DMS53 (cell line): Measurements from ENCODE around the gene CAPZA2.
"Not testable (repeated sequence)": the region's sequence is repeated elsewhere in the genome, so short reads cannot be mapped to it uniquely, and the experiment has no call there.

Experiments
- DNase-seq: peaks from one replicate; lab custom pipeline; 2025; lab: John Stamatoyannopoulos, UW

The CAPZA2 gene

DNA sequence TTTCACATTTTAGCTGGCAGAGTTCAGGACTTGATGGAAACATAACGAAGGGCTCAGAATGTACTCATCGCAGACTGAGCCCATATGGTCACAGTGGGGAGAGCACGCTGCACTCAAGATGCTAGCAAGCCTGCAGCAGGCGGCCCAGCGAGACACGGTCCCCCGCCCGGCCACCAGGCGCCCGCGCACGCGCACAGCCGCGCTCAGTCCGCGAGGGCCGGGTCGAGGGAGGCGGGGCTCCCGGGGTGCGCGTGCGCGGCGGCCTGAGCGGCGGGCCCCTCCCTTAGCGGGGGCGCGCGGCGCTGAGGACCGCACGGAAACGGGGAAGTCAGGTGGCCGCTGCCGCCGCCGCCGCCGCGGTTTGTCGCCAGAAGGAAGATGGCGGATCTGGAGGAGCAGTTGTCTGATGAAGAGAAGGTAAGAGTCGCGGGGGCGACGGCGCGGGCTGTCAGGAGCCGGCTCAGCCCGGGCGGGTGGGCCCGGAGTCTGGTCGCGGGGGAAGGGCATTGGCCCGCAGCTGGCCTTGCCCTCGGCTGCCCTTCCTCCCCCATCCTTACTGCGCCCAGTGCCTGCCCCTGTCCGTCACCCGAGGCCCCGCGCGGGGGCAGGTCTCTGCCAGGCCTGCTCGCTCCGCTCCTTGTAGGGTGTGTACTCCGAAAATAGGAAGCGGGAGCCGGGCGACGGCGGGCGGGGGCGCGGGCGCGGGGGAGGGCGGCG is at the start of gene CAPZA2:
Gene CAPZA2 (plus strand): TSS at position 354 of the 717 bp plus-strand sequence. CDS start 25 bp downstream, at position 379.
- DNase-seq = peak; percentile 98

GRCh38 chr7:116812860-116813259 is 49.5 kb upstream of the CAPZA2 start:
- no peak for DNase-seq

- DNase-seq = not testable (repeated sequence)
Measured at GRCh38 chr7:116813371-116813770, 49.0 kb upstream of the CAPZA2 start.

DNA sequence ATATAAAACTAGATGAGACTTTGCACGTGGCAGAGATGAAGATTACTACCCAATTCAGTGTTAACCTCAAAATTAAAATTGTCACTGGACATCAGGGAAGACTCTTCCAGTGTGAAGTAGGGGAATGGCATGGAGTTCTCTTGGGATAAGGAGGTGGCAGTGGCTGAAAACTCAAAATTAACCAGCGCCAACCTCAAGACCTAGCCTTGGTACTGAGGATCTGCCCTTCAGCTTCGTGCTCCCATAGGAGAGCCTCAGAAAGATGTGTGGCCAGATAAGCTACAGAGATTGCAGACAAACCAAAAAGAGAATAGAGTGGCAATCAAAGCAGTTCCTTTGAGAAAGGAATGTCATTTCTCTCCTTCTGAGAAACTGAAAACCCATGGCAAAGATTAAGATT is 47.3 kb upstream of the CAPZA2 start:
- no peak for DNase-seq

- DNase-seq = no peak
Measured at GRCh38 chr7:116820149-116820548, 42.2 kb upstream of the CAPZA2 start.

- not testable (repeated sequence) for DNase-seq
Measured at GRCh38 chr7:116821647-116822046, 40.7 kb upstream of the CAPZA2 start.

GRCh38 chr7:116824449-116824848 is 37.9 kb upstream of the CAPZA2 start:
- DNase-seq = no peak

DNA sequence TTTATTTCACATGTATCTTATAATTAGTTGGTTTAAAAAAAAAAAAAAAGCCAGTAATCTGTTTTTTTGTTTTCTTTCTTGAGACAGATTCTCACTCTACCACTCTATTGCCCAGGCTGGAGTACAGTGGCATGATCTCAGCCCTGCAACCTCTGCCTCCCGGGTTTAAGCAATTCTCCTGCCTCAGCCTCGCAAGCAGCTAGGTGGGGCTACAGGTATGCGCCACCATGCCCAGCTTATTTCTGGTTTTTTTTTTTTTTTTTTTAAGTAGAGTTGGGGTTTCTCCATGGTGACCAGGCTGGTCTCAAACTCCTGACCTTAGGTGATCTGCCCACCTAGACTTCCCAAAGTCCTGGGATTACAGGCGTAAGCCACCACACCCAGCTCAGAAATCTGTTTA is 34.1 kb upstream of the CAPZA2 start:
- DNase-seq = peak; percentile 9

- no peak for DNase-seq
Measured at GRCh38 chr7:116829041-116829440, 33.3 kb upstream of the CAPZA2 start.

GRCh38 chr7:116829493-116829892 is 32.9 kb upstream of the CAPZA2 start:
- DNase-seq = no peak

GRCh38 chr7:116832692-116833091 is 29.7 kb upstream of the CAPZA2 start:
- DNase-seq = no peak

- DNase-seq = no peak
Measured at GRCh38 chr7:116834815-116835504, 27.4 kb upstream of the CAPZA2 start.

- DNase-seq = no peak
Measured at GRCh38 chr7:116836048-116836447, 26.3 kb upstream of the CAPZA2 start.

DNA sequence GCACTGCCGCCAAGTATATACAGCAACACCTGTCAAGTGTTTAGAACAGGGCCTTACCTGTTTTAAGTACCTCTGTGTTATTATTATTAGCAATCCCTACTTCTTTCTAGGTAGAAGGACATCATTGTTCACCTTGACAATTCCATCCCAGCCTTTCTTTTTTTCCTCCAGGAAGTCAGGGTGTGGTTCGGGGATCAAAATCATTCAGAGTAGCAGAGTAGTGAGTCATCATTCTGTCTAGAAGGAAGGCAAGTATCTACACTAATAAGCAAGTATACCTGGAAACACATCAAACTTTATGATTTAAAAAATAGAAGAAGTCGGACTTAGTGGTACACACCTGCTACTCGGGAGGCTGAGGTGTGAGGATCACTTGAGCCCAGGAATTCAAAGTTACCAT is 25.5 kb upstream of the CAPZA2 start:
- DNase-seq = peak; percentile 14

DNA sequence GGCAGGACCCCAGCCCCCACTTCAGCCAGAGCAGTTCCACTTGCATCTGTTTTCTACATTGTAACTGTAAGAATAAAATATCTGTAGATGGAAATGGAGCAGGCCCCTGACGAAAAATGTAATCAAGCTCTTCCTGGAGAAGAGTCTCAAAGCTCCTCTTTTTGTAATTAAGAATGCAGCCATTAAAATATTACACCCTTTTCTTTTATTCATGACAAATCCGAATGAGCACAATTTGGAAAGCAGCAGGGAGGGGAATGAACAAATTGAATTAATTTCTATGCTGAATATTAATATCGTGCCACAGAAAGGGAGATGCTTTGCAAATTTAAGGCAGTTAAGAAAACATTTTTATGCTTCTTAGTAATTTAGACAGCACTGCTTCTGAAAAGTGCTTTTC is 24.8 kb upstream of the CAPZA2 start:
- no peak for DNase-seq

DNA sequence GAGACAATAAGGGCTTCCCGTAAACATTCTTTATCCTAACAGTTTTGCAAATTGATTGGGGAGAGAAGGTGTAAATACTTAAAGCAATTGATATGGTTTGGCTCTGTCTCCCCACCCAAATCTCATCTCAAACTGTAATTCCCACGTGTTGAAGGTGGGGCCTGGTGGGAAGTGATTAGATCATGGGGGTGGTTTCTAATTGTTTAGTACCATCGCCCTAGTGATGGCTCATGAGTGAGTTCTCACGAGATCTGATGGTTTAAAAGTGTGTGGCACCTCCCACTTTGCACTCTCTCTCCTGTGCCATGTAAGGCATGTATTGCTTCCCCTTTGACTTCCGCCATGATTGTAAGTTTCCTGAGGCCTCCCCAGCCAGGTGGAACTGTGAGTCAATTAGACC is 22.1 kb upstream of the CAPZA2 start:
- DNase-seq = no peak

DNA sequence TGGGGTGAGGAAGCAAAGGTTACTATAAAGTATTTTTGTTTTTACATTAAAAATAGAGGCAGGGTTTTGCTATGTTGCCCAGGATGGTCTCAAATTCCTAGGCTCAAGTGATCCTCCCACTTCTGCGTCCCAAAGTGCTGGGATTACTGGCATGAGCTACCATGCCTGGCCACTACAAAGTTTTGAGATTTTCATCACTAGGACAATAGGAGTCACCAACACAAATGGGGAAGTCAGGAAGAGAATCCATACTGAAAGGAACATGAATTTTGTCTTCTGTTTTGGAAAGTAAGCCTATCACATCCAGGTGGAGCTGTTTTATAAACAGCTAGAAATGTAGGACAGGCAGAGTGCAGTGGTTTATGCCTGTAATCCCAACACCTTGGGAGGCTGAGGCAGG is 20.0 kb upstream of the CAPZA2 start:
- no peak for DNase-seq

DNA sequence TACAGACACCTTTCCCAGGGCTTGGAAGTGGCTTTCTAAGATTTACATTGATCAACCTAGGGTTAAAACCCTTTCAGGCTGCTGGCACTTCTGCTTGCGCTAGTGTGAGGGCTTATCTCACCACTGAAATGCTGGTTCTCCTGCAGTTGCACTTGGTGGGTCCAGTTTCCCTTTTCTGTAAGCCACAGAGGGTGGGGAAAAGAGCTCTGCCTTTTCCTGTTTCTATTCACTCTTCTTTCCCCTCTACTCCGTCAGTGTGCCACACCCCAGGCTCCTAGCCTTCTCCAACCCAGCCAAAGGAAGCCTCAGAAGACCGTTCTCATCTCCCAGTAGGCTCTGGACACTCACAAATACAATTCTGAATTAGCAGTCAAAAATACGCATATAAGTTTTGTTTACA is 19.0 kb upstream of the CAPZA2 start:
- no peak for DNase-seq

DNA sequence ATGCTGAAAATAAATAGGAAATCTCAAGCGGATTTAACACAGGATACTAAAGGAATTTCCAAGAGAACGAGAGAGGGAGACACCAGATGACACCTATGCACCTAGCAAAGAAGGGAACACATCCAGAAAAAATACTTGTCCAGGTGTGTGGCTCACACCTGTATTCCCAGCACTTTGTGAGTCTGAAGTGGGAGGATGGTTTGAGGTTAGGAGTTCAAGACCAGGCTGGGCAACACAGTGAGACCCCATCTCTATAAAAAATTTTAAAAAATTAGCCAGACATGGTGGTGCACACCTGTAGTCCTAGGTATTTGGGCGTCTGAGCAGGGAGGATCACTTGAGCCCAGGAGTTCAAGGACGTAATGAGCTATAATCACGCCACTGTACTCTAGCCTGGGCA is 11.2 kb upstream of the CAPZA2 start:
- no peak for DNase-seq

DNA sequence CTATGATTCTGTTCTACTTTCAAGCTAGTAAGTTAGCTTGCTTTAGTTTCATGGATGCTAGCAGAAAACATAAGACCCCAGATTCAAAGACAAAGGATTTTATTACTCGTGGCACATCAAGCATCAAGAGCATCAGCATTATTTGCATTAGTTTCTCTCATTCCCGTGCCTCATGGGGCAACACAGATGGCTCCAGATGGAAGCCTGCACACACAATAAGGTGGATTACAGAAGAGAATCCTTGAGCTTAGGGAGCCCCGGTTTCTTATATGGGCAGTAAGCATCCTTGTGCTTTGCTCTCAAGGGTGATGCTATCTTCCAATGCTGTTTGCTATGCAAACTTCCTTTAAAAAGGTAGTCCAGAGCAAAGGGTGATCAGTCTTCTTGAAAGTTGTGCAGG is 10.7 kb upstream of the CAPZA2 start:
- no peak for DNase-seq

- no peak for DNase-seq
Measured at GRCh38 chr7:116854132-116854531, 8.3 kb upstream of the CAPZA2 start.

DNA sequence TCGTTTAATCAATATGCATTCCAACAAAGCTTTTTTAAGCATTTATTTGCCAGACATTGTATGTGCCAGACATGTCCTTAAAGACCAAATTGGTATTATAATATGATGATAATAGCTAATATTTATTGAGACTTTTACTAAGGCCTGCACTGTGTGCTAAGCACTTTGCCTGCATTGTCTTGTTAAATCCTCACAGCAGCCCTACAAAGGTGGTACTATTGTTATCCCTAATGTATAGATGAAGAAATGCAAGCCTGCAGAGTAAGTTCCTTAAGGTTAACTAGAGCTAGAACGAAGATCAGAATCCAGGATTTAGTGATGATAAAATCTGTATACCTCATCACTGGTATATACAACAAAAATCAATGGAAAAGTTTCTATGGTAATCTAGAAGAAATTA is 5.3 kb upstream of the CAPZA2 start:
- DNase-seq = no peak

DNA sequence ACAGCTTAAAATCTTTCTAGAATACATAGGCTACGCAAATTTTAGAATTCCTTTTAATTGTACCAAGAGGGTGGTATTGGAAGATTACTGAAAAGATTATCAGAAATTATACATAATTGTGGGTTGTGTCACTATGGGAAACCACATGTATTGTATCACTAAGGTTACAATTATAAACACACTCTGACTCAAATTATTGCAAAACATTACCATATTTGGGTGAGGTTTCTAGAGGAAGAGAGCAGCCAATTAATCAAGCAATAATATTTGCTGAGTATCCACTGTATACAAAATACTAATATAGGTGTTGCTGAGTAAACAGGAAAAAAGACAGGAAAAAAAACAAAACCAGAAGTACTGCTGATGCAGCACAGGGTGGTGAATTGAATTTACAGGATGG is 3.1 kb upstream of the CAPZA2 start:
- DNase-seq = peak; percentile 69

- no peak for DNase-seq
Measured at GRCh38 chr7:116861717-116862116, 670 bp upstream of the CAPZA2 start.
